Measurements from ENCODE around the gene VPS37B. TPM values are rescaled to one million over a fixed set of nuclear protein-coding genes. Genes with fewer than 3 reads are reported as not detected.

VPS37B gene
- total and polyA plus RNA-seq, 2 of the 8 experiments (the other 6 are each of a cell fraction or from before 2014, with no cell fraction given), result 11.9 to 15.7 TPM

- TF ChIP-seq EGR1 (IDR thresholded peaks at IDR 0.05; ENCODE audit: borderline replicate concordance, low read depth, low read length) (no peak), JUND (IDR thresholded peaks at IDR 0.05; ENCODE audit: low read length) (no peak)
Observed at GRCh38 chr12:122859303-122860039, 36.5 kb downstream of the VPS37B start (continued).

Data from H1 (cell line).